ENCODE data around the gene MUSK. TPM values are rescaled to one million over a fixed set of nuclear protein-coding genes. Genes with fewer than 3 reads are reported as not detected.

MUSK gene
- total and polyA plus RNA-seq, 2 donors (not counting 3 experiments of a cell fraction or from before 2014, with no cell fraction given) = 0.08 TPM; not detected in 1

GRCh38 chr9:110765926-110766325 lies 97.3 kb downstream of the MUSK start:
- intact Hi-C loops (cut with micrococcal nuclease) = no loop called here
- FAIRE-seq = no peak

DNA sequence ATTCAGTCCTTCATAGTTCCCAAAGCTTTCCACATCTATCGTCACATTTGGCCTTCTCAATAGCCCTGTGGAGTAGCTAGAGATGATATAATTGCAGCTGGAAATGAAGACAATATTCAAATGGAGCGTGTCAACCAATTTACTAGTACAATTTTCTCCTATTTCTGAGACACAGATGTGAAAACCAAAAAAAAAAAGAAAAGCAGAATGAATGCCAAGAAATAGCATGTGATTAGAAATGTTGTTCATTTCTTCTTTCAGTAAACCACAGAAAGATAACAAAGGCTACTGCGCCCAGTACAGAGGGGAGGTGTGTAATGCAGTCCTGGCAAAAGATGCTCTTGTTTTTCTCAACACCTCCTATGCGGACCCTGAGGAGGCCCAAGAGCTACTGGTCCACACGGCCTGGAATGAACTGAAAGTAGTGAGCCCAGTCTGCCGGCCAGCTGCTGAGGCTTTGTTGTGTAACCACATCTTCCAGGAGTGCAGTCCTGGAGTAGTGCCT lies 99.0 kb downstream of the MUSK start:
- dilution Hi-C loops (cut with MboI; ENCODE audit: extremely low pct_ligation_motif_present, low sequenced_read_pairs) = no loop called here
- H3K4me1 ChIP-seq (ENCODE audit: control insufficient read depth, extremely low read depth, insufficient read depth, low read length) = no peaks in the 10 kb centered on the region
- POLR2A ChIA-PET = no interaction called here
- no peak overlapping the region for H3K4me2 ChIP-seq (ENCODE audit: insufficient read depth, low read length)
- FAIRE-seq (no peak), DNase-seq (ENCODE audit: low read depth, low spot score) (no peak)
- no peak overlapping the region for H3K27ac ChIP-seq (ENCODE audit: insufficient read depth, low read depth, low read length)
- CTCF ChIA-PET = interaction anchor here (1.4 kb wide), 1 partner anchor 10 kb away, joined by 6 read pairs; no protein-coding TSS in a partner anchor
- H3K4me3 ChIP-seq (replicated peaks in 1 of 3; ENCODE audit: insufficient read depth in 1 of 3, low read depth in 1 of 3, low read length in 3 of 3) = no peak overlapping the region
- H3K9ac ChIP-seq (replicated peaks; ENCODE audit: extremely low read depth, insufficient read depth, low read length) = no peak overlapping the region
- no TSS peak for BruUV-seq (replicated peaks)
- no peaks in the 10 kb centered on the region for H3K27me3 ChIP-seq (ENCODE audit: control insufficient read depth in 2 of 2, insufficient read depth in 2 of 2, low read length in 2 of 2)
- intact Hi-C loops (cut with micrococcal nuclease) = no loop called here
- no peaks in the 10 kb centered on the region for H3K9me3 ChIP-seq (replicated peaks; ENCODE audit: control insufficient read depth, insufficient read depth, low read length)
- H3K9me1 ChIP-seq (replicated peaks; ENCODE audit: control insufficient read depth, extremely low read depth, insufficient read depth, low read length) = no peaks in the 10 kb centered on the region
- H3K36me3 ChIP-seq (ENCODE audit: control insufficient read depth in 2 of 2, extremely low read depth in 1 of 2, insufficient read depth in 2 of 2, low read length in 2 of 2) = no peaks in the 10 kb centered on the region
- H3K79me2 ChIP-seq (ENCODE audit: control insufficient read depth, insufficient read depth, low read length) = no peaks in the 10 kb centered on the region
- TF ChIP-seq, protein P1, sequence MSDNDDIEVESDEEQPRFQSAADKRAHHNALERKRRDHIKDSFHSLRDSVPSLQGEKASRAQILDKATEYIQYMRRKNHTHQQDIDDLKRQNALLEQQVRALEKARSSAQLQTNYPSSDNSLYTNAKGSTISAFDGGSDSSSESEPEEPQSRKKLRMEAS (IDR thresholded peaks at IDR 0.05; ENCODE audit: insufficient read depth, insufficient read length) = no peak
- TF ChIP-seq EZH2 (IDR thresholded peaks at IDR 0.05; ENCODE audit: borderline replicate concordance, low read depth, low read length, severe bottlenecking) = no peak
- TF ChIP-seq POLR2AphosphoS5 (IDR thresholded peaks at IDR 0.05; ENCODE audit: insufficient read depth, low read depth, low read length) = no peak
- no peak for TF ChIP-seq CTCF (IDR thresholded peaks at IDR 0.05; ENCODE audit: extremely low read depth in 1 of 2, insufficient read depth in 1 of 2, low read depth in 1 of 2, low read length in 2 of 2)
- TF ChIP-seq JUN (IDR thresholded peaks at IDR 0.05; ENCODE audit: borderline replicate concordance, insufficient read depth, insufficient read length, low read depth) = no peak
- TF ChIP-seq GATA2 (IDR thresholded peaks at IDR 0.05; ENCODE audit: insufficient read depth, insufficient read length, low read depth, low read length) = no peak
- TF ChIP-seq MYC (IDR thresholded peaks at IDR 0.05; ENCODE audit: low read depth, low read length) = no peak
- TF ChIP-seq FOS (IDR thresholded peaks at IDR 0.05; ENCODE audit: borderline replicate concordance, insufficient read depth, low read length) = no peak
- no peak for TF ChIP-seq POLR2A (IDR thresholded peaks at IDR 0.05; ENCODE audit: low read depth, low read length)
- H2AFZ ChIP-seq (ENCODE audit: low read depth, low read length) = no peak overlapping the region
- no peaks in the 10 kb centered on the region for H4K20me1 ChIP-seq (replicated peaks; ENCODE audit: control insufficient read depth, extremely low read depth, insufficient read depth, low read length)

More at GRCh38 chr9:110765926-110766325, 97.3 kb downstream of the MUSK start:
- Histone ChIP-seq H3K4me1 (ENCODE audit: control insufficient read depth, extremely low read depth, insufficient read depth, low read length) (peaks cover 8% of the 10 kb centered on the region), H3K36me3 (ENCODE audit: control insufficient read depth in 2 of 2, extremely low read depth in 1 of 2, insufficient read depth in 2 of 2, low read length in 2 of 2) (no peaks in the 10 kb centered on the region), H4K20me1 (replicated peaks; ENCODE audit: control insufficient read depth, extremely low read depth, insufficient read depth, low read length) (no peaks in the 10 kb centered on the region), H3K27ac (ENCODE audit: insufficient read depth, low read depth, low read length) (no peak overlapping the region), H3K9me1 (replicated peaks; ENCODE audit: control insufficient read depth, extremely low read depth, insufficient read depth, low read length) (no peaks in the 10 kb centered on the region), H3K4me2 (ENCODE audit: insufficient read depth, low read length) (no peak overlapping the region), H3K9ac (replicated peaks; ENCODE audit: extremely low read depth, insufficient read depth, low read length) (no peak overlapping the region), H3K4me3 (replicated peaks in 1 of 3; ENCODE audit: insufficient read depth in 1 of 3, low read depth in 1 of 3, low read length in 3 of 3) (no peak overlapping the region), H2AFZ (ENCODE audit: low read depth, low read length) (no peak overlapping the region), H3K79me2 (ENCODE audit: control insufficient read depth, insufficient read depth, low read length) (no peaks in the 10 kb centered on the region), H3K9me3 (replicated peaks; ENCODE audit: control insufficient read depth, insufficient read depth, low read length) (no peaks in the 10 kb centered on the region), H3K27me3 (ENCODE audit: control insufficient read depth in 2 of 2, insufficient read depth in 2 of 2, low read length in 2 of 2) (no peaks in the 10 kb centered on the region)
- BruUV-seq (replicated peaks) = no TSS peak
- DNase-seq (ENCODE audit: low read depth, low spot score) = no peak
- dilution Hi-C loops (cut with MboI; ENCODE audit: extremely low pct_ligation_motif_present, low sequenced_read_pairs) = no loop called here
- TF ChIP-seq POLR2A (IDR thresholded peaks at IDR 0.05; ENCODE audit: low read depth, low read length) = no peak
- no peak for TF ChIP-seq FOS (IDR thresholded peaks at IDR 0.05; ENCODE audit: borderline replicate concordance, insufficient read depth, low read length)
- CTCF ChIA-PET = no interaction called here
- POLR2A ChIA-PET = no interaction called here

Data from endothelial cell of umbilical vein (primary cell).